PC-3 (cell line): ENCODE results near the gene PCDHA3.
"Not testable (repeated sequence)": the region's sequence is repeated elsewhere in the genome, so short reads cannot be mapped to it uniquely, and the experiment has no call there.

Source experiments
- CTCF ChIP-seq: fragments of 300-600 bp; sonication (generic); conservative IDR thresholded peaks from 2 replicates; pipeline ENCODE4 v1.5.1; 2017; ENCODE audit warnings: antibody characterized with exemption, low read depth, mild to moderate bottlenecking, low read length
- EZH2 ChIP-seq: fragments of 300-600 bp; sonication (generic); IDR thresholded peaks from one replicate; pipeline ENCODE4 v1.6.1; 2017; ENCODE audit warnings: antibody characterized with exemption, mild to moderate bottlenecking, low read length; ENCODE audit not compliant: unreplicated experiment
- EZH2phosphoT487 ChIP-seq: fragments of 300-600 bp; sonication (generic); IDR thresholded peaks from 2 replicates; pipeline ENCODE4 v1.6.1; 2018; ENCODE audit warnings: mild to moderate bottlenecking, antibody characterized with exemption, low read length, borderline replicate concordance

- TF ChIP-seq CTCF, EZH2, EZH2phosphoT487: not testable (repeated sequence)
Measured at GRCh38 chr5:140829511-140830501, 28.9 kb downstream of the PCDHA3 start.
